Measurements from ENCODE around the gene SPATS2.

SPATS2 gene

DNA sequence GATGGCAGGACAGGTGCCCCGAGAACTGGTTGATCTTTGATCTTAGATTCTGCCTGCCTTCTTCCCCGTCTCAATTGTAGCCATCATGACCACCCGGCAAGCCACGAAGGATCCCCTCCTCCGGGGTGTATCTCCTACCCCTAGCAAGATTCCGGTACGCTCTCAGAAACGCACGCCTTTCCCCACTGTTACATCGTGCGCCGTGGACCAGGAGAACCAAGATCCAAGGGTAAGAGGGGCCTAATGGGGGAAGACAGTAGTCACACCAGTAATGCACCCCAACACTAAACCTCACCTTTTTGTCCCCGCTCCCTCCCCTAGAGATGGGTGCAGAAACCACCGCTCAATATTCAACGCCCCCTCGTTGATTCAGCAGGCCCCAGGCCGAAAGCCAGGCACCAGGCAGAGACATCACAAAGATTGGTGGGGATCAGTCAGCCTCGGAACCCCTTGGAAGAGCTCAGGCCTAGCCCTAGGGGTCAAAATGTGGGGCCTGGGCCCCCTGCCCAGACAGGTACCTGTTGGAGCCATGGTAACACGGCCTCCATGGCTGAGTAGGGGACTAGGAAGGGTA lies 43.7 kb upstream of the SPATS2 start:
- Histone ChIP-seq H3K9me3 (ENCODE audit: control insufficient read depth, insufficient read depth, low read depth, low read length) (no peaks in the 10 kb centered on the region), H3K4me1 (ENCODE audit: control insufficient read depth, insufficient read depth, low read length) (0 out of 2 replicates have a peak, but pooled peaks cover 4% of the 10 kb centered on the region), H3K36me3 (ENCODE audit: control insufficient read depth in 2 of 2, insufficient read depth in 1 of 2, low read length in 2 of 2) (peaks cover 30 to 45% of the 10 kb centered on the region in 2 experiments), H3K4me3 (ENCODE audit: low read depth, low read length) (peak overlapping the region; percentile 60), H3K27ac (ENCODE audit: extremely low read depth, low read depth, low read length) (peak overlapping the region; percentile 46)
- TF ChIP-seq ZNF391 (tag by site-specific recombination; IDR thresholded peaks at IDR 0.05; ENCODE audit: borderline replicate concordance, low read depth) (peak; percentile 52; the same call in 1 of the 2 replicates), TRIM28 (IDR thresholded peaks at IDR 0.05; ENCODE audit: borderline replicate concordance, low read length) (no peak), SCRT2 (tag by site-specific recombination; IDR thresholded peaks at IDR 0.05) (peak; percentile 85), ZNF792 (tag by site-specific recombination; IDR thresholded peaks at IDR 0.05) (no peak), SALL2 (tag by site-specific recombination; IDR thresholded peaks at IDR 0.05; ENCODE audit: borderline replicate concordance) (no peak), ZNF501 (tag by site-specific recombination; IDR thresholded peaks at IDR 0.05) (0 out of 2 replicates have a peak, but pooled peaks have one; percentile 26), GLI4 (tag by site-specific recombination; IDR thresholded peaks at IDR 0.05) (no peak), ZNF785 (tag by site-specific recombination; IDR thresholded peaks at IDR 0.05) (no peak), ZNF10 (tag by site-specific recombination; IDR thresholded peaks at IDR 0.05) (no peak), ZBTB48 (tag by site-specific recombination; IDR thresholded peaks at IDR 0.05) (peak; percentile 35; the same call in 1 of the 2 replicates), ZNF843 (tag by site-specific recombination; IDR thresholded peaks at IDR 0.05) (0 out of 2 replicates have a peak, but pooled peaks have one; percentile 4), ZFHX2 (tag by site-specific recombination; conservative IDR thresholded peaks at IDR 0.05) (0 out of 2 replicates have a peak, but pooled peaks have one; percentile 28)
- ChIA-PET POLR2A (interaction anchor here (0.6 to 4.0 kb wide), 25 partner anchors 11 to 505 kb away, joined by 3 to 94 read pairs (median 5); partner anchors contain the start of genes C1QL4, DNAJC22, NCKAP5L and PRPH), CTCF (interaction anchor here (0.6 to 4.4 kb wide), 8 partner anchors 8 to 83 kb away, joined by 3 to 43 read pairs (median 18); partner anchors contain the start of genes DNAJC22 and PRPH)

DNA sequence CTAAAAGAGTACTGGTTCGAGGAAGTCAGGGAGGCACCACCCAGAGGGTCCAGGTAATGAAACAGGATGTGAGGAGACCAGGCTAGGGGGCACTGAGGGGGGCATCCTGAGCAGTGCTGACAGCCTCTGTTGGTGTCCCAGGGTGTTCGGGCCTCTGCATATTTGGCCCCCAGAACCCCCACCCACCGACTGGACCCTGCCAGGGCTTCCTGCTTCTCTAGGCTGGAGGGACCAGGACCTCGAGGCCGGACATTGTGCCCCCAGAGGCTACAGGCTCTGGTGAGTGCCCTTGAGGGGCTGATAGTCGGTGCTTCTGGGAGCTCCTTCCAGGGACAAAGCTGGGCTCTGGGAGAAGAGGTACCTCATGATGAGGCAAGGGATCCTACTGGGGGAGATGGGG lies 41.7 kb upstream of the SPATS2 start:
- ChIA-PET POLR2A (interaction anchor here (1.2 kb wide), 2 partner anchors 9 to 41 kb away, joined by 3 to 5 read pairs; partner anchors contain the start of gene SPATS2), CTCF (interaction anchor here (0.7 to 2.2 kb wide), 7 partner anchors 12 to 44 kb away, joined by 3 to 14 read pairs (median 5); no protein-coding TSS in a partner anchor)
- H3K9me3 ChIP-seq (ENCODE audit: control insufficient read depth, insufficient read depth, low read depth, low read length), result no peaks in the 10 kb centered on the region
- TF ChIP-seq EGR2 (tag by site-specific recombination; IDR thresholded peaks at IDR 0.05; ENCODE audit: low read depth) (no peak), GLIS2 (tag by site-specific recombination; IDR thresholded peaks at IDR 0.05) (peak; percentile 32; the same call in 1 of the 2 replicates)
- no peak overlapping the region for H3K27ac ChIP-seq (ENCODE audit: extremely low read depth, low read depth, low read length)
- H3K4me1 ChIP-seq (ENCODE audit: control insufficient read depth, insufficient read depth, low read length), result peaks cover 4% of the 10 kb centered on the region; the same call in 1 of the 2 replicates
- H3K4me3 ChIP-seq (ENCODE audit: low read depth, low read length), result no peak overlapping the region
- peaks cover 36 to 65% of the 10 kb centered on the region in 2 experiments for H3K36me3 ChIP-seq (ENCODE audit: control insufficient read depth in 2 of 2, insufficient read depth in 1 of 2, low read length in 2 of 2)

- Histone ChIP-seq H3K4me3 (ENCODE audit: low read depth, low read length) (no peak overlapping the region), H3K4me1 (ENCODE audit: control insufficient read depth, insufficient read depth, low read length) (peaks cover 9% of the 10 kb centered on the region; the same call in 1 of the 2 replicates), H3K36me3 (ENCODE audit: control insufficient read depth in 2 of 2, insufficient read depth in 1 of 2, low read length in 2 of 2) (peaks cover 36 to 82% of the 10 kb centered on the region in 2 experiments), H3K27ac (ENCODE audit: extremely low read depth, low read depth, low read length) (no peak overlapping the region), H3K9me3 (ENCODE audit: control insufficient read depth, insufficient read depth, low read depth, low read length) (no peaks in the 10 kb centered on the region)
- POLR2A ChIA-PET, result interaction anchor here (1.3 kb wide), 1 partner anchor 20 kb away, joined by 4 read pairs; the partner anchor contains the start of gene DNAJC22
- no peak for TF ChIP-seq ZNF311 (tag by site-specific recombination; IDR thresholded peaks at IDR 0.05; ENCODE audit: borderline replicate concordance)
- TF ChIP-seq ZNF433 (tag by site-specific recombination; IDR thresholded peaks at IDR 0.05; ENCODE audit: low read depth), result no peak
- TF ChIP-seq CTCF (tag by site-specific recombination; IDR thresholded peaks at IDR 0.05), result no peak
- no peak for TF ChIP-seq GLI2 (tag by site-specific recombination; IDR thresholded peaks at IDR 0.05; ENCODE audit: borderline replicate concordance, low read depth)
- no peak for TF ChIP-seq ZNF830 (tag by site-specific recombination; IDR thresholded peaks at IDR 0.05; ENCODE audit: low read depth)
- TF ChIP-seq ZBTB20 (tag by site-specific recombination; IDR thresholded peaks at IDR 0.05), result no peak
- CTCF ChIA-PET, result interaction anchor here (2.2 kb wide), 1 partner anchor 15 kb away, joined by 9 read pairs; no protein-coding TSS in a partner anchor
These were observed 39.9 kb upstream of the SPATS2 start for GRCh38 chr12:49327368-49327767.
